OCI-LY7 (cell line): ENCODE data around the gene WTIP. TPM values are rescaled to one million over a fixed set of nuclear protein-coding genes. Genes with fewer than 3 reads are reported as not detected.

Source experiments
- BruUV-seq: library from RNA; stranded (reverse); fragments of 400-500 nt; replicated peaks from 2 replicates; lab custom pipeline; 2021; lab: Mats Ljungman, UMichigan
- CTCF ChIA-PET: fragments of 300-600 bp; sonication (Branson Sonifier 250); formaldehyde crosslinking; loops from one replicate; lab custom pipeline; 2022; ENCODE audit warnings: antibody characterized with exemption; ENCODE audit not compliant: unreplicated experiment; lab: Charles Lee
- POLR2A ChIA-PET: fragments of 300-600 bp; sonication (Branson Sonifier 250); formaldehyde crosslinking; loops from one replicate; lab custom pipeline; 2022; ENCODE audit warnings: antibody characterized with exemption; lab: Charles Lee
- DNase-seq: peaks from one replicate; pipeline ENCODE4 v3.0.0-alpha.2; 2015; ENCODE audit warnings: low spot score
- H2AFZ ChIP-seq: fragments of 200-600 bp; sonication (generic), shearing (Covaris generic); 2 replicates; pipeline ENCODE4 v1.6.1; 2014; ENCODE audit warnings: mild to moderate bottlenecking, antibody characterized with exemption, low read length, moderate library complexity
- H3K27ac ChIP-seq: fragments of 200-600 bp; sonication (generic); 2 replicates; pipeline ENCODE4 v1.5.1; 2014; ENCODE audit warnings: mixed run types, low read depth, mild to moderate bottlenecking, moderate library complexity, low read length, inconsistent platforms; ENCODE audit not compliant: poor library complexity, severe bottlenecking
- H3K36me3 ChIP-seq: fragments of 200-600 bp; sonication (generic); 2 replicates; pipeline ENCODE4 v1.6.1; 2014; ENCODE audit warnings: mild to moderate bottlenecking, antibody characterized with exemption, low read length, moderate library complexity, mixed read lengths; ENCODE audit not compliant: insufficient read depth
- H3K4me1 ChIP-seq: fragments of 200-600 bp; sonication (generic); 2 replicates; pipeline ENCODE4 v1.5.1; 2014; ENCODE audit warnings: mild to moderate bottlenecking, low read length; ENCODE audit not compliant: insufficient read depth, poor library complexity, severe bottlenecking
- H3K4me2 ChIP-seq: fragments of 200-600 bp; sonication (generic); 2 replicates; pipeline ENCODE4 v1.6.1; 2014; ENCODE audit warnings: mild to moderate bottlenecking, low read length
- H3K4me3 ChIP-seq: fragments of 200-600 bp; sonication (generic); 2 replicates; pipeline ENCODE4 v1.5.1; 2014; ENCODE audit warnings: mild to moderate bottlenecking, low read depth, low read length; ENCODE audit not compliant: poor library complexity, severe bottlenecking
- H3K79me2 ChIP-seq: fragments of 200-600 bp; sonication (generic); 2 replicates; pipeline ENCODE4 v1.6.1; 2016; ENCODE audit warnings: low read depth, mild to moderate bottlenecking, low read length, moderate library complexity, mixed read lengths; ENCODE audit not compliant: insufficient read depth
- H3K9me2 ChIP-seq: fragments of 200-600 bp; sonication (generic); 2 replicates; pipeline ENCODE4 v1.6.1; 2016; ENCODE audit warnings: mild to moderate bottlenecking, low read length, mixed read lengths; ENCODE audit not compliant: insufficient read depth
- H3K9me3 ChIP-seq: fragments of 200-600 bp; sonication (generic); 2 replicates; pipeline ENCODE4 v1.6.1; 2014; ENCODE audit warnings: mild to moderate bottlenecking, mixed run types, low read length, mixed read lengths
- H4K20me1 ChIP-seq: fragments of 200-600 bp; sonication (generic); 2 replicates; pipeline ENCODE4 v1.6.1; 2014; ENCODE audit warnings: mild to moderate bottlenecking, antibody characterized with exemption, low read length, moderate library complexity, mixed read lengths; ENCODE audit not compliant: insufficient read depth
- CTCF ChIP-seq: fragments of 200-600 bp; sonication (generic); conservative IDR thresholded peaks from 2 replicates; pipeline ENCODE4 v1.5.1; 2014; ENCODE audit warnings: mild to moderate bottlenecking, antibody characterized with exemption, low read length, moderate library complexity, mixed read lengths
- EZH2phosphoT487 ChIP-seq: fragments of 200-600 bp; sonication (generic); IDR thresholded peaks from 2 replicates; pipeline ENCODE4 v1.6.1; 2018; ENCODE audit warnings: low read depth, borderline replicate concordance, mild to moderate bottlenecking, mixed run types, antibody characterized with exemption, low read length, moderate library complexity, mixed read lengths
- intact Hi-C: fragments of 100-400 bp; cut with micrococcal nuclease; formaldehyde crosslinking; loops from one replicate; pipeline ENCODE4 v1.10.0; 2022; ENCODE audit not compliant: unreplicated experiment
- total RNA-seq, 2 experiments: library from RNA; depleted of rRNA in 1 of 2; stranded (reverse); fragments of >200 nt in 1 of 2; shearing (Covaris generic) in 1 of 2; gene quantifications; 2 replicates each; pipeline ENCODE4 v1.2.3, GENCODE V29; 2014 to 2022

The WTIP gene
- total RNA-seq, 2 experiments from 2014 or later: 1.4 to 1.5 TPM

DNA sequence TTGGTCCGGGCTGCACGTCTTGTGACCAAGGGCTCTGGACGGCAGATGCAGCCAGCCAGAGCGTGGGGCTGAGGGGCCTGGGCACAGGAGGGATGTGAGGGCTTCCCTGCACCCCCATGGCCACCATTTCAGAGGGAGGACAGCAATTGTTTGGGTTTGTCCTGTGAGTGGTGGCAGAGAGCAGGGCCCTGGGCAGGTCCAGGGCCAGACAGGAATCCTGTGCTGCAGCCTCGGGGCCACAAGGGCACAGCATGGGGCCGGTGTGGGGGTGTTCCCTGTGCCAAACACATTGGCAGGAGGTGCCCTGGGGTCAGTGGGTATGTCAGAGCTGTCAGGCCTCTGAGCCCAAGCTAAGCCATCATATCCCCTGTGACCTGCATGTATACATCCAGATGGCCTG lies 32.2 kb downstream of the WTIP start:
- H3K9me3 ChIP-seq: no peaks in the 10 kb centered on the region
- no peak for DNase-seq
- no peak overlapping the region for H3K27ac ChIP-seq
- H3K36me3 ChIP-seq: no peaks in the 10 kb centered on the region
- no peak overlapping the region for H2AFZ ChIP-seq
- H3K79me2 ChIP-seq: no peaks in the 10 kb centered on the region
- TF ChIP-seq EZH2phosphoT487 (no peak), CTCF (no peak)
- no peaks in the 10 kb centered on the region for H3K9me2 ChIP-seq
- ChIA-PET CTCF (no interaction called here), POLR2A (no interaction called here)
- no peak overlapping the region for H3K4me2 ChIP-seq
- H4K20me1 ChIP-seq: no peaks in the 10 kb centered on the region
- no TSS peak for BruUV-seq
- intact Hi-C loops: no loop called here
- no peak overlapping the region for H3K4me3 ChIP-seq
- H3K4me1 ChIP-seq: no peaks in the 10 kb centered on the region

DNA sequence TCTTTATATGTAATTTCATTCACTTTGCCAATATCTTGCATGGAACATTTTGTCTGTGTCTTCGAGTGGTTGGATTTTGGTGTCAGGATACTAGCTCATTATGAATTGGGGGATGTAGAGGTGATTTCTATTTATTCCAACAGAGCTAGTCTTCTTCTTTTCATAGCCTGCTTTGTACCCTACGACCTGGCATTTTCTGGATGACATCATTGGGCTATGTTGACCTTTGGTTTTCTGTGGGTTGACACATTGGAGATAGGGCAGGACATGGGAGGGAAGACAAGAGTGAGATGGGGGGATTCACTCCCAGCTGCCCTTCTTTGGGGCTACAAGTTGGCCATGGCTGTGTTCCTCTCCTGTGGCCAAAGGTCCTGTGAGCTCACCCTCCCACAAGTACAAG lies 38.0 kb downstream of the WTIP start:
- CTCF ChIA-PET: no interaction called here
- Histone ChIP-seq H3K4me3 (no peak overlapping the region), H3K9me3 (no peaks in the 10 kb centered on the region), H3K27ac (no peak overlapping the region), H3K36me3 (no peaks in the 10 kb centered on the region), H2AFZ (no peak overlapping the region), H3K9me2 (no peaks in the 10 kb centered on the region), H3K4me1 (no peaks in the 10 kb centered on the region), H3K4me2 (no peak overlapping the region), H3K79me2 (no peaks in the 10 kb centered on the region), H4K20me1 (no peaks in the 10 kb centered on the region)
- BruUV-seq: no TSS peak
- POLR2A ChIA-PET: interaction anchor here (0.5 to 0.6 kb wide), 2 partner anchors 20 to 824 kb away, joined by 3 to 5 read pairs; no protein-coding TSS in a partner anchor
- intact Hi-C loops: no loop called here
- TF ChIP-seq CTCF (no peak), EZH2phosphoT487 (no peak)
- DNase-seq: no peak

DNA sequence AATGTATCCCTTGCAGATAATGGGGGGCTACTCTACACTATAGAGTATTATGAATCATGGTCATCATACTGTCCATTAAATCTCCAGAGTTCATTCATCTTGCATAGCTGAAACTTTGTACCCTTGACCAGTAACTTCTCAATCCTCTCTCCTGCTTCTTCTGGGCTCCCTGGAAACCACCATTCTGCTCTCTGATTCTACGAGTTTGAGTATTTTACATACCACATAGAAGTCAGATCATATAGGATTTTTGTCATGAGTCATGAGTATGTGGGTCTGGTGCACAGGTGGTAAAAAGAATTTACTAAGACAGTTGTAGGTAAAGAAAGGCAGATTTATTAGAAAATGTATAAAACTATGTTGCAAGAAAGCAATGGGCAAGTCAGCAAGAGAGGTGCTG lies 41.9 kb downstream of the WTIP start:
- Histone ChIP-seq H3K9me2 (no peaks in the 10 kb centered on the region), H4K20me1 (no peaks in the 10 kb centered on the region), H3K9me3 (no peaks in the 10 kb centered on the region), H3K36me3 (no peaks in the 10 kb centered on the region), H3K4me2 (no peak overlapping the region), H2AFZ (no peak overlapping the region), H3K79me2 (no peaks in the 10 kb centered on the region), H3K4me3 (no peak overlapping the region), H3K4me1 (no peaks in the 10 kb centered on the region), H3K27ac (no peak overlapping the region)
- ChIA-PET CTCF (no interaction called here), POLR2A (no interaction called here)
- intact Hi-C loops: no loop called here
- no TSS peak for BruUV-seq
- no peak for DNase-seq
- TF ChIP-seq EZH2phosphoT487 (no peak), CTCF (no peak)
